KBM-7 (cell line): Measurements from ENCODE around the gene ZDHHC7.

ENCODE experiments used
- DNase-seq: peaks from one replicate; pipeline ENCODE4 v3.0.0-alpha.2; 2015
- in situ Hi-C: fragments of 300-500 bp; cut with MboI; formaldehyde crosslinking; loops from 2 replicates; pipeline ENCODE4 v1.14.3; 2020; ENCODE audit warnings: low sequenced_read_pairs, low pct_unique_long_range_greater_than_20kb, mixed read lengths

The ZDHHC7 gene

DNA sequence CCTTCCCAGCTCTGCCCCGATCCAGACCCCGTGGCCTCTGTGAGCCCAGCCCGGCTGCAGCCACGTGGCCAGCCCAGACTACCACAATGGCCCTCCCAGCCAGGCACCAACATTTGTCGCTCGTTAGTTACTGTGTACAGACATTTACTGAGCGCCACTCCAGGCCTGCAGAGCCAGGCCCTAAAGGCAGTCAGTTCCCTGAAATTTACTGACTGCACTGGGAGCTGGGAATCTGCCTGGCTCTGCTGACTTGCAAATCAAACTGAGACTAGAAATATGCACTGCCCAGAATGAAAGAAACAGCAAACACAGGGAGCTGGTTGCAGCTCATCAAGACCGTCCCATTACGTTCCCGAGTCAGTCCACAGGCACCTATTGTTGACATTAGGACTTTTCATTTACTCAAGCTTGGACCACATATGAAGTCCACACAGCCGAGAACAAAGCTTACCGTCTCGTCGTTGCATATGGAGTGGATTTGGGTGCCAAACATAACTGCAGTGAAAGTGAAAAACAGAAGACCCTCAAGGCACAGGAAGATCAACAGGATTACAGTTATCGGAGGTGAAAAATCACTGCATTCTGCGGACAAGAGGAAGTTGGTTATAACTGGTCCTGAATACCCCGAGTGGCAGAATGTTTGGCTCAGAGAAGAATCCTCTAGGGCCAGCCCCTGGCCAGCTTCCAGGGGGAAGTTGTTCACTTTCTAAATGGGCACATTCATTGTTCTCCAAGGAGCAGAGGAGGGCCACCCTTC lies 34.5 kb downstream of the ZDHHC7 start:
- in situ Hi-C loops: no loop called here
- DNase-seq: no peak

DNA sequence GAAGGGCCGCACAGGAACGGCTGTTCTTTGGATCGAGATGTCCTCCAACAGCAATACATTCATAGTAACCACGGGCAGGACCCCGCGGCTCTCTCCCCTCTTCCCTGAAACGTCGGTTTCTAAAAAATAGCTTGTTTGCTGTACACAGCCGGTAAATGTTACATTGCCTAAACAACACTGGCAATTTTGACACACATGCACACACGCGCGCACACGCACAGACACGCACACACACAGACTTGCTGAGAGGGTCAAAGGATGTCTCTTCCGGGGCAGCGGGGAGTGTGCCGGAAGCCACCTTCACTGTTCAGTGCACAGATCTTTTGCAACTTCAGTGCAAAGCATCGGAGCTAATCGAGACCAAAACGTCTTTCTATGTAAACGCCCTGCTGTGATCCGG lies 35.8 kb downstream of the ZDHHC7 start:
- in situ Hi-C loops: no loop called here
- no peak for DNase-seq

DNA sequence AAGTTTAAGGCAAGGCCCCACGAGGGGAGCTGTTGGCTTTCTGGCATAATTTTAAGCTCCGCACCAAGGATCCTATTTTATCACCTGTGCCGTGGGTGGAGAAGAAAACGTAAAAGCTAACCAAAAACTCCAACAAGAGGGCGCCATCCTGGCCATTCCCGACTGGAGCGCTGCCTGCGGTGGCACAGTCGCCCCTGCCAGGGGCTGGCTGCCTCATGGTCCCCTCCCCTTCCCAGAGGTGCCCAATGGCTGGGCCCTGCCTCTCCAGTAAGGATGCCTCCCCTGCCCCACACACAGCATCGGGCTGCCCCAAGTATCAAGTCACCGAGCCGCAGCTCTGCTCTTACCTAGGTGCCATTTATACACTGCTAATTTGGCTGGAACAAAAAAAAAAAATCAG lies 36.3 kb downstream of the ZDHHC7 start:
- in situ Hi-C loops: no loop called here

DNA sequence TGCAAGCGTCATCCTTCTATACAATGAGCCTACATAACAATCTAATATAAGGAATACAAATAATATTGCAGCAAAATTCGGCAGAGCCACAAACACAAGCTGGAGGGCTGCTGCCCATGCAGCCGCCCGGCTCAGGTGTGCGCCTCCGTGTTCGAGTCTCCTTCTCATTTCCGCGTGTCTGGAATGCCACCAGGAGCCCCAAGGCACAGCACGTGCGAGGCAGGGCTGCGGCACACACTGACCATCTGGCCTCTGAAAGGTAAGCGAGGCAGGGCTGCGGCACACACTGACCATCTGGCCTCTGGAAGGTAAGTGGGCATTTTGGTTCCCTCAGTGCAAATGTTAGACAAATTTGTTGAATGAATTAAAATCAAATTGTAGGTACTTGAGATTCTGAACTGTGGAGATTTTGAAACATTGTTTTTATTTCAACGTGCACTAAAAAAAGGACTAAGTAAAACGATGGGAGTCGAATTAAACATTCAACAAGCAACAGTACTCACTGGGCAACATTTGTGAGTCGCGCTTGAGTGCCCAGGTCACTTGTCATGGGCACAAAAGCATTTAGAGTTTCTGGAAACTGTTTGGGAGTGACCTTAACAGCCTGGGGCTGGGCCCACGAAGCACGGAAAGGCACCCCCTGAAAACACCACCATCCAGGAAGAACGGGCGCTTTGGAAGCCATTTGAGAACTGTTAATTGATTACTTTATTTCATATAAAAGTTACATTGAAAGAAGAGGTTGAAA lies 37.4 kb downstream of the ZDHHC7 start:
- in situ Hi-C loops: loop anchor here (25.0 kb wide), 1 partner anchor 462 kb away; the partner anchor contains the start of gene MEAK7
- DNase-seq: no peak

More for the DNA sequence above, 36.3 kb downstream of the ZDHHC7 start:
- DNase-seq: no peak

DNA sequence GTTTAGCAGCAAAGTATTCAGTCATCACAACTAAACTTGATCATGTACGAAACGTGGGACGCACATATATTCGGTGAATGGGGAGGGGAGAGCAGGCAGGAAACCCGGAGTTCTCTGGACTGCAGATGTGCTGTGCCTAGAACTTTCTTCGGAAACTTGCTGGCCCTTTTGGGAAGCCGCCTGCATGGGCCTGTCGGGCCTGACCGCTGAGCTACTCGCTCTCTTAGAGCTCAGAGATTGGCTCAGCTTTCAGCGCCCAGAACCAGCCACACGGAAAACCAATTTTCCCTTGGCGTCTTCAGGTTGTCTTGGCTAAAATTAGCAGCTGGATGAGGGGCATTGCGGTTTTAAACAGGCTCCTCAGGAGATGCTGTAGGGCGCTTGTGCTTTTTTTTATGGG lies 38.1 kb downstream of the ZDHHC7 start:
- no peak for DNase-seq
- in situ Hi-C loops: loop anchor here (25.0 kb wide), 1 partner anchor 461 kb away; the partner anchor contains the start of gene MEAK7

DNA sequence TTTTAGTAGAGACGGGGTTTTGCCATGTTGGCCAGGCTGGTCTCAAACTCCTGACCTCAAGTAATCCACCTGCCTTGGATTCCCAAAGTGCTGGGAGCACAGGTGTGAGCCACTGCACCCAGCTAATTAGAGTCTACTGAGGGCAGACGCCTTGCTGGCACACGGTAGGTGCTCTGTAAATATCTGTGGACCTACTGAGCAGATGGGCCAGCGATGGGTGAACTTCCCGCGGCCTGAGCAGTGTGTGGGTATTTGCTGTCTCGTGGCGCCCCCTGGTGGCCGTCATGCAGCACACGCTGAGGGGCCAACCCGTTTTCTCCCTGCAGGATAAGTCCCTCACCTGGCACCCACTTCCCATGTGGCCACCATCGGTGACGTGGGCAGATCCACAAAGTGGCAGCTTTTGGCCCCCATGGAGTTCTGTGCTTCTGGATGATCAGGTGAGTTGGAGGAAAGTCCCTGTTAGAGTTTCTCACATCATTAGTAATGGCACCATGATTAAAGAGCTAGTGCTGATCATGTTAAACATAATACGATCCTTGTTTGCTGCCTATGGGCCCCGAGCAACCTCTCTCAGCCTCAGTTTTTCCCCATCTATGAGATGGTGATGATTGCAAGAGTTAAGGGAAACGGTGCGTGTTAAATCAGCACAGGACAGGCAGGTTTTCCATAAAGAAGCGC lies 40.7 kb downstream of the ZDHHC7 start:
- DNase-seq: peak; percentile 87
- in situ Hi-C loops: loop anchor here (25.0 kb wide), 1 partner anchor 458 kb away; the partner anchor contains the start of gene MEAK7

DNA sequence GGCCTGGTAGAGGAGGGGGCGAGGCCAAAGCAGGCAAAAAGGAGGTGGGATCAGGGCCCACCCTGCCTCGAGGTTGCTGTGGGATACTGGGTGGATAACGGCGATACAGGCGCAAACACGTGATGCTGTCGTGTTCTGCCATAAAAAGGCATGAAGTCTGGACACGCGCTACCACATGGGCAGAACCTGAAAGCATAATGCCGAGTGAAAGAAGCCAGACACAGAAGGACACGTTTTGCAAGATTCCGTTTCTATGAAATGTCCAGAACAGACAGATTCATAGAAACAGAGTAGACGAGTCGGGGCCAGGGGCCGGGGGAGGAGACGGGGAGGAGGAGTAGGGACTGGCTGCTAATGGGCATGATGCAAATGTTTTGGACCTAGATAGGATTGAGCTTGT lies 43.5 kb downstream of the ZDHHC7 start:
- in situ Hi-C loops: loop anchor here (10.0 to 25.0 kb wide), 2 partner anchors 213 to 456 kb away; partner anchors contain the start of gene MEAK7
- no peak for DNase-seq

DNA sequence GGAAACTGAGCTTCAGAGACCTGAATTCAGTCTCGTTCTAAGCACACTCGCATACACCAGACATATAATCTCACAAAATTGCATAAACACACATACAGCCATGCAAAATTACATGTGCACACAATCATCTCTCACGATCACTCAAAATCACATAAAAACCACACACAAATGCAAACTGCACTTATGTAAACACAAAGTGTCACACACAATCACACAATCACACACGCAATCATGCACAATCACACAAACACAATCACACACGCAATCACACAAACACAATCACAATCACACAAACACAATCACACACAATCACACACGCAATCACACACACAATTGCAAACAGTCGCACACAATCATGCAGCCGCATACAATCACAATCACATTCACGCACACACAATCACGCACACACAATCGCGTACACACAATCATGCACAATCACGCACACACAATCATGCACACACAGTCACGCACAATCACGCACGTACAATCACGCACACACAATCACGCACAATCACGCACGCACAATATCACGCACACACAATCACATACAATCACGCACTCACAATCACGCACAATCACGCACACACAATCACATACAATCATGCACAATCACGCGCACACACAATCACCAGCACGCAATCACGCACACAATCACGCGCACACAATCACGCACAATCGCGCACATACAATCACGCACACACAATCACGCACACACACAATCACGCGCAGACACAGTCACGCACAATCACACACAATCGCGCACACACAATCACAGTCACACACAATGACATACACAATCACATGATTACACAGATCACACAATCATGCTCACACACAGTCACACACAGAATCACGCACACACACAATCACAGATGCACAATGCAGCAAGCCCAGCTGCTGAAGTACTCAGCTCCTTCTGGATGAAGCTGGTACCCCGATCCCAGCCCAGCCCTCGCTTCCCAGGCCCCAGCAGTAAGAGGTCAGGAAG lies 45.6 kb downstream of the ZDHHC7 start:
- in situ Hi-C loops: loop anchor here (10.0 to 25.0 kb wide), 2 partner anchors 211 to 453 kb away; partner anchors contain the start of gene MEAK7

DNA sequence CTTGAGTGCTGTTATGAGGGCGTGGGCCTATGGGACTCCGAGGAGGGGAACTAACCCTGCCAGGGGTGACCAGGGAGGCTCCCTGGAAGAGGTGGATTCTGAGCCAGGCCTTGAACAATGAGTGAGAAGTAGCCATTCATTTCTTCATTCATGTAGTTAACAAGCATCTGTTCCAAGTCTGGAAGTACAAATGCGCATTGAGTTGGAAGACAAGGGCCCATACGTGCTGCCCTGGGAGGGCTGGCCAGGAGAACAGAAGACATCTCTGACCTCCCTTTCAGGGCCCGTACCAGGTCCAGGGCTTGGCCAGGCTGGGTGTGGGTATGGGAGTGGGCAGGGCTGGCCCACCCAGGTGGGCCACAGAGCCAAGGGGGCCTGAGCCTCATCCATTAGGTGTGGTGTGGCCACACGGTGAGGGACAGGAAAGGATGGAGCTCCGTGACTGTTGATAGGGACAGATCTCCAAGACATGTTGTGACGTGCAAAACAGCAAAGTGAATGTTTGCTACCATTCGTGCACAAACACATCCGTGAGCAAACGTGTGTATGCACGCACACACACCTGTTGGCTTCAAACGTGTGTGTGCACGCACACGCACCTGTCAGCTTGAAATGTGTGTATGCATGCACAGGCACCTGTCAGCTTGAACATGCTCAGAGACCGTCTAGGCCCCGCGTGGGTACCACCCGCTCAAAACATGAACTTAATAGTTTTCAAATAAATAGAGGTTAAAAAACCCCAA lies 46.8 kb downstream of the ZDHHC7 start:
- in situ Hi-C loops: loop anchor here (10.0 to 25.0 kb wide), 2 partner anchors 210 to 452 kb away; partner anchors contain the start of gene MEAK7
- DNase-seq: no peak

More for the DNA sequence above, 45.6 kb downstream of the ZDHHC7 start:
- DNase-seq: no peak

DNA sequence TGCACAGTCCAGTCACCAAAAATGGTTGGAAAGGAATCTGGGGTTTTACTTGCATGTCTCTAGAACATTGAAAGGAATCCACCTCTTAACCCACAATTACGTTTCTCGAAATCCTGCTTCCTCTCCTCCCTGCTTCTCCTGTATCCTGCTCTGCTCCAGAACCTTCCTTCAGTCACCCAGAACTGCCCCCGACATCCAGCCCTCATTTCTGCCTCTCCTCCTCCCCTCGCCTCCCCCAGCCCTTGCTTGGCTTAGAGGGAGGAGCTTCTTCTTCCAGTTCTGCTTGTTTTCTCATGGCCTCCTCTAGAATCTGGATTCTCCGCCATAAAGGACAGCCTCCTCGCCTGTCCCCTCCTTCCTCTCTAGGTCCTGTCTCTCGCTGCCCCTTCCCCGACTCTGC lies 48.3 kb downstream of the ZDHHC7 start:
- DNase-seq: no peak
- in situ Hi-C loops: loop anchor here (10.0 to 25.0 kb wide), 2 partner anchors 208 to 451 kb away; partner anchors contain the start of gene MEAK7

DNA sequence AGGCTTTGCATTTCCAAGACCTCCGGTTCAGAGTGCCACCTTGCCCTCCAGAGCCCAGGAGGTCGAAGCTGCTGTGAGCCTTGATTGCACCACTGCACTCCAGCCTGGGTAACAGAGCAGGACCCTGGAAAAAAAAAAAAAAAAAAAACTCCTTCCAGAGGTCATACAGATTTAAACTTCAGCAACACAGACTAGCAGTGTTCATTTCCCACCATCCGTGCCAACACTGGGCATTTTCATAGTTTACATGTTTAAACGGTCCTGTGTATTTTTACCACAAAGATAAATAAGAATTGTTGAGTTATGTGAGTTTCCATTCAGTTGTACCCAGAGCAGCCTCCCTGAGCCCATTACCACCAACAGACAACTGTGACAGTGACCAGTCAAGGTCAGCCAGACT lies 50.4 kb downstream of the ZDHHC7 start:
- DNase-seq: no peak
- in situ Hi-C loops: loop anchor here (10.0 to 25.0 kb wide), 2 partner anchors 206 to 449 kb away; partner anchors contain the start of gene MEAK7

DNA sequence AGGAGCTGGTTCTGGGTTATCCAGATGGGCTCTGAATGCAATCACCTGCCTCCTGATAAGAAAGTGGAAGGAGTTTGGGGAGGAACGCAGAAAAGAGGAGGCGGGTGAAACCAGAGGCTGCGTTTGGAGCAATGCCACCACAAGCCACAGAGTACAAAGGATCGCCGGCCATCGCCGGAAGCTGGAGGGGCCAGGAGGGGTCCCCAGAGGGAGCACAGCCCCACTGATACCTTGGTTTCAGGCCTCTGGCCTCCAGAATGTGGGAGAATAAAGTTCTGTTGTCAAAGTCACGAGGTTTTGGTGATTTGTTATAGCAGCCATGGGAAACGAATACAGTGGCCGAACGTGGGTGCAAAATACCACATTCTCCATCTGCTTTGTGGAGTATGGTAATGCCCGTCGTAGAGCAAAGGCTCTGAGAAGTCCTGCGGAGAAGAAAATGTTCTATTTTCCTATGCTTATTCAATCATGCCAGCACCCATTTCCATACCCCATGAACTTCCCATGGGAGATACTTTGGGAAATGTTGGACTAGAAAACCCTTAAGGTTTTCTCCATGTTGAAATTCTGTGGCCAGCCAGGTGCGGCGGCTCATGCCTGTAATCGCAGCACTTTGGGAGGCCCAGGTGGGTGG lies 51.4 kb downstream of the ZDHHC7 start:
- in situ Hi-C loops: loop anchor here (10.0 to 25.0 kb wide), 2 partner anchors 205 to 448 kb away; partner anchors contain the start of gene MEAK7
- DNase-seq: no peak

DNA sequence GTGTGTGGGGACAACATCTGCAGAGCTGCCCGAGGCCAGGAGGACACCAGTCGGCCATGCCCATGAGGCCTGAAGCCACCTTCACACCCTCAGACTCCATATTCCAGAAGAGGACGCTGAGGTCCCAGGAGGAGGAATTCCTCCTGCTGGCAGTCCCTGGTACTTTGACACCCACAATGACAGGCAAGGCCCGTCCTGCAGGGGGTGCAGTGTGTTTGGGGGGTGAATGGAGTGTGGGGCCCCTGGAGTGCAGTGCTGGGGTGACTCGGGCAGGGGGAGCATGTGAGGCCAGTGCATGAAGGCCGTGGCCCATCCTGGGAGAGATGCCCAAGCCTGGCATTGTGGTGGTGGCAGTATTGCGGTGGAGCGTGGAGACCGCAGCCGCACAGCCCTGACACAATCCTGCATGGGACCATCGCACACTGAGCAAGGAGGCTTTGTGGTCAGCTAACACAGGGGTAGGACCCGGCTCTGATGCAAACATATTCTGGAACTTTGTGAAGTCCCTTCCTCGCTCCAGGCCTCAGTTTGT lies 52.2 kb downstream of the ZDHHC7 start:
- DNase-seq: no peak
- in situ Hi-C loops: loop anchor here (25.0 kb wide), 1 partner anchor 447 kb away; the partner anchor contains the start of gene MEAK7

DNA sequence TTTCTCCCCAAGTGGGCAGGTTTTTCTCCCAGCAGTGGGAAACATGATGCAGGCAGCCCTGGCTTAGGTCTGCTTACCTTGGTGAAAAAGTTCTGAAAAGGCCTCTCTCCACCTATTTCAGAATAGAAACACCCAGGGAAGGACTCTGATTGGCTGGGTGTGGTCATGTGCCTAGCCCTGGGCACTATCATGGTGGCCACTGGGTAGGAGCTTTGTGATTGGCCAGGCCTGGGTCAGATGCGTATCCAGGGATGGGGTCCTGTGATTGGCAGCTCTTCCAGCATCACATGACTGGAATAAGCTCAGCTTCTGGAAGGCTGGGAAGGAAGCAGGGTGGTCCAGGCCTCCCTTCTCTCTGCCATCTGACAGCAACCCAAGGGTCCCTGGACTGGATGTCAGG lies 53.5 kb downstream of the ZDHHC7 start:
- no peak for DNase-seq
- in situ Hi-C loops: loop anchor here (25.0 kb wide), 1 partner anchor 445 kb away; the partner anchor contains the start of gene MEAK7

DNA sequence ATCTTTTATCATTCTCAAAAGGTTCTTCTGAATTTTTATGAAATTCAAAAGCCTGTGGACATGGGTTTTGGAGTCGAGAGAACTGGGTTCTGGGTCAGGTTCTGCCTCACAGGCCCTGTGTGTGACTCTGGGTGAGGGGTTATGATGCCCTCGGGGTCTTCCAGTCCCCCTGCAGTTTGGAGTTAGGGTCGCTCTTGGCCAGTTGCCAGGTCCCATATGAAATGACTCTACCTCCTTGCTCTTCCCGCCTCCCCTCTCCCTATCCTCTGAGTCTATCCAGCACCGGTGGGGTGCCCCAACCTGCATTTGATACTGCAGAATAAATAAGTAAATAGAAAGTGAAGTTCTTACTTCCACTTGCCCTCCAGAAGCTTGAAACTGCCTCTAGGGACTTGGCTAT lies 54.1 kb downstream of the ZDHHC7 start:
- DNase-seq: no peak
- in situ Hi-C loops: loop anchor here (25.0 kb wide), 1 partner anchor 445 kb away; the partner anchor contains the start of gene MEAK7

DNA sequence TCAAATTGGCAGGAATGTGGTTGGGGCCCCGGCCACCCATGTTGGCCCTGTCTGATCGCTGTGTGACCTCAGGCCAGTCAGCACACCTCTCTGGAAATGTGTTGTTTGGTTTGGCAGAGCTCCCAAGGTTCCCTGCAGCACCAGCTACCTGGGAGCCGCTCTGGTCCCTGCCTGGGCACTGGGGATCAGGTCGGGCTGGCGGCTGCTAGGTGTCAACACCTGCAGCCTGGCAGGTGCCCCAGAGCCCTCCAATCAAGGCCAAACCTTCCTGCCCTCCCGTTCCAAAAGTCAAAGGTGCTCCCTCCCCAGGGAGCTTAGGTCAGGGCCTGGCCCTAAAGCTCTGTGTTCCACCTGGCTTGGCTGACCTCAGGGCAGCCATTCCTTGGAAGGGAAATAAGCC lies 55.9 kb downstream of the ZDHHC7 start:
- no peak for DNase-seq
- in situ Hi-C loops: loop anchor here (25.0 kb wide), 1 partner anchor 443 kb away; the partner anchor contains the start of gene MEAK7
